ENCODE results near the gene FGF14. TPM values are rescaled to one million over a fixed set of nuclear protein-coding genes. Genes with fewer than 3 reads are reported as not detected.

The FGF14 gene
- total RNA-seq, 2 donors from 2014 or later, result under 0.01 to 0.28 TPM

GRCh38 chr13:102374233-102374632 is 27.6 kb downstream of the FGF14 start:
- H3K9me3 ChIP-seq, result no peaks in the 10 kb centered on the region
- intact Hi-C loops (cut with DNase I), result no loop called here
- no peaks in the 10 kb centered on the region for H3K36me3 ChIP-seq
- H3K27me3 ChIP-seq (replicated peaks; ENCODE audit: insufficient read depth), result no peaks in the 10 kb centered on the region
- no peak overlapping the region for H3K27ac ChIP-seq
- H3K4me3 ChIP-seq, result no peak overlapping the region
- no peak for DNase-seq (ENCODE audit: low spot score)
- H3K4me1 ChIP-seq (replicated peaks), result no peaks in the 10 kb centered on the region
- no peak for TF ChIP-seq POLR2A (IDR thresholded peaks at IDR 0.05)
- no peak for TF ChIP-seq CTCF (IDR thresholded peaks at IDR 0.05)
- no peak for TF ChIP-seq POLR2AphosphoS5 (IDR thresholded peaks at IDR 0.05)

- H3K27ac ChIP-seq, result no peak overlapping the region
- no peak for DNase-seq (ENCODE audit: low spot score)
- no peak for TF ChIP-seq POLR2AphosphoS5 (IDR thresholded peaks at IDR 0.05)
- no peak for TF ChIP-seq CTCF (IDR thresholded peaks at IDR 0.05)
- TF ChIP-seq POLR2A (IDR thresholded peaks at IDR 0.05), result no peak
- H3K9me3 ChIP-seq, result no peaks in the 10 kb centered on the region
- intact Hi-C loops (cut with DNase I), result no loop called here
- H3K27me3 ChIP-seq (replicated peaks; ENCODE audit: insufficient read depth), result no peaks in the 10 kb centered on the region
- H3K4me3 ChIP-seq, result no peak overlapping the region
- no peaks in the 10 kb centered on the region for H3K4me1 ChIP-seq (replicated peaks)
- no peaks in the 10 kb centered on the region for H3K36me3 ChIP-seq
These were observed 28.6 kb downstream of the FGF14 start for GRCh38 chr13:102373221-102373620.

- no peak for TF ChIP-seq POLR2A (IDR thresholded peaks at IDR 0.05)
- no peak for TF ChIP-seq POLR2AphosphoS5 (IDR thresholded peaks at IDR 0.05)
- no peak for TF ChIP-seq CTCF (IDR thresholded peaks at IDR 0.05)
- DNase-seq (ENCODE audit: low spot score), result no peak
- intact Hi-C loops (cut with DNase I), result no loop called here
- Histone ChIP-seq H3K27ac (no peak overlapping the region), H3K4me3 (no peak overlapping the region), H3K27me3 (replicated peaks; ENCODE audit: insufficient read depth) (no peaks in the 10 kb centered on the region), H3K9me3 (no peaks in the 10 kb centered on the region), H3K4me1 (replicated peaks) (no peaks in the 10 kb centered on the region), H3K36me3 (no peaks in the 10 kb centered on the region)
- 88% methylated on average over 2 of the region's 2 CpGs for WGBS
These were observed 32.5 kb downstream of the FGF14 start for GRCh38 chr13:102369302-102369701.

DNA sequence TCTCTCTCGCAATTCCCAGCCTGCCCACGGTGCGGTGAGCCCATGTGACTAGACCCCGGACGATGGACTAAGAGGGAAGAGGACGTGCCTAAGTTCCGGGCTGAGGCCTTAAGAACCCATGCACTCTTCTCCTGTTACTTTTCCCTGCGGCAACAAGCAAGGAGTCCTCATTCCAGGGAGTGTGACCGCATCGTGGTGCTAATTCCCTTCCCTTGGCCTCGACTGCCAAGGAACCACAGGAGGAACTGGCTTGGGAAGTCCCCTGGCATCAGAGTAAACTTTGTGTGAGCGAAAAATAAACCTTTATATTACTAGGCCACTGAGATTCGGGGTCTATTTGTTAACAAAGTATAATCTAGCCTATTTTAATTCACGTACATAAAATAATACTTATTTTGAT is 34.0 kb downstream of the FGF14 start:
- 86% methylated on average over 14 of the region's 14 CpGs for WGBS
- no peaks in the 10 kb centered on the region for H3K9me3 ChIP-seq
- DNase-seq (ENCODE audit: low spot score), result no peak
- H3K27me3 ChIP-seq (replicated peaks; ENCODE audit: insufficient read depth), result no peaks in the 10 kb centered on the region
- no peak overlapping the region for H3K27ac ChIP-seq
- intact Hi-C loops (cut with DNase I), result no loop called here
- H3K4me3 ChIP-seq, result no peak overlapping the region
- H3K4me1 ChIP-seq (replicated peaks), result no peaks in the 10 kb centered on the region
- no peaks in the 10 kb centered on the region for H3K36me3 ChIP-seq
- TF ChIP-seq POLR2AphosphoS5 (IDR thresholded peaks at IDR 0.05) (no peak), CTCF (IDR thresholded peaks at IDR 0.05) (no peak), POLR2A (IDR thresholded peaks at IDR 0.05) (no peak)

DNA sequence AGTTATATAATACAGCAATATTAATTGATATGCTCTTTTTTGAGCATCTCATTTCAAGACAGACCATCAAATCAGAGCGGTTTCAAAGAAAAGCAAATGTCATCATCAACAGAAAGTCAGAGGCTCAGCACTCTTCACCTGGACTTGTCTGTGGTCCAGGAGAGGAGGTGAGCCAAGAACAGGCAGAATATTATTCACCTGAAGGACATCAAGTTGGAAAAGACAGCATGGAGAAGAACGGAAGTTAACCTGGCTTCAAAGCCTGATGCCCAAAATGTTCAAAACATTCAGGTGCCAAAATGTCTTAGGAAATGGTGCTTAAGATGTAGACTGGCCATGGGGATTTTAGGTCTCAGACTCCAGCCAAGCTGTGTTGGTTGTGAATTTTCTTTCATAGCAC is 40.7 kb downstream of the FGF14 start:
- 94% methylated on average over 2 of the region's 2 CpGs for WGBS
- H3K4me1 ChIP-seq (replicated peaks), result no peaks in the 10 kb centered on the region
- no peak overlapping the region for H3K27ac ChIP-seq
- TF ChIP-seq POLR2A (IDR thresholded peaks at IDR 0.05), result no peak
- no peak for TF ChIP-seq CTCF (IDR thresholded peaks at IDR 0.05)
- intact Hi-C loops (cut with DNase I), result no loop called here
- DNase-seq (ENCODE audit: low spot score), result no peak
- H3K9me3 ChIP-seq, result no peaks in the 10 kb centered on the region
- H3K27me3 ChIP-seq (replicated peaks; ENCODE audit: insufficient read depth), result no peaks in the 10 kb centered on the region
- H3K4me3 ChIP-seq, result no peak overlapping the region
- no peaks in the 10 kb centered on the region for H3K36me3 ChIP-seq
